ENCODE data around the gene TFE3.

The TFE3 gene

GRCh38 chrX:49060914-49061313 is 17.8 kb upstream of the TFE3 start:
- DNase-seq (ENCODE audit: low spot score) = no peak
- TF ChIP-seq, protein P1, sequence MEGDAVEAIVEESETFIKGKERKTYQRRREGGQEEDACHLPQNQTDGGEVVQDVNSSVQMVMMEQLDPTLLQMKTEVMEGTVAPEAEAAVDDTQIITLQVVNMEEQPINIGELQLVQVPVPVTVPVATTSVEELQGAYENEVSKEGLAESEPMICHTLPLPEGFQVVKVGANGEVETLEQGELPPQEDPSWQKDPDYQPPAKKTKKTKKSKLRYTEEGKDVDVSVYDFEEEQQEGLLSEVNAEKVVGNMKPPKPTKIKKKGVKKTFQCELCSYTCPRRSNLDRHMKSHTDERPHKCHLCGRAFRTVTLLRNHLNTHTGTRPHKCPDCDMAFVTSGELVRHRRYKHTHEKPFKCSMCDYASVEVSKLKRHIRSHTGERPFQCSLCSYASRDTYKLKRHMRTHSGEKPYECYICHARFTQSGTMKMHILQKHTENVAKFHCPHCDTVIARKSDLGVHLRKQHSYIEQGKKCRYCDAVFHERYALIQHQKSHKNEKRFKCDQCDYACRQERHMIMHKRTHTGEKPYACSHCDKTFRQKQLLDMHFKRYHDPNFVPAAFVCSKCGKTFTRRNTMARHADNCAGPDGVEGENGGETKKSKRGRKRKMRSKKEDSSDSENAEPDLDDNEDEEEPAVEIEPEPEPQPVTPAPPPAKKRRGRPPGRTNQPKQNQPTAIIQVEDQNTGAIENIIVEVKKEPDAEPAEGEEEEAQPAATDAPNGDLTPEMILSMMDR (IDR thresholded peaks at IDR 0.05; ENCODE audit: extremely low read depth, missing control alignments) = no peak

GRCh38 chrX:49059681-49060085 is 16.5 kb upstream of the TFE3 start:
- TF ChIP-seq, protein P1 (IDR thresholded peaks at IDR 0.05; ENCODE audit: extremely low read depth, missing control alignments) = no peak
- no peak for DNase-seq (ENCODE audit: low spot score)

- TF ChIP-seq, protein P1 (IDR thresholded peaks at IDR 0.05; ENCODE audit: extremely low read depth, missing control alignments) = no peak
- DNase-seq (ENCODE audit: low spot score) = no peak
These were observed 16.0 kb upstream of the TFE3 start for GRCh38 chrX:49059201-49059600.

GRCh38 chrX:49058794-49059193 is 15.6 kb upstream of the TFE3 start, which contains the start of gene CCDC120:
CCDC120 (plus strand) TSS chrX:49058999; CDS start chrX:49062042, 3,043 bp downstream.
- TF ChIP-seq, protein P1 (IDR thresholded peaks at IDR 0.05; ENCODE audit: extremely low read depth, missing control alignments) = no peak
- DNase-seq (ENCODE audit: low spot score) = no peak

DNA sequence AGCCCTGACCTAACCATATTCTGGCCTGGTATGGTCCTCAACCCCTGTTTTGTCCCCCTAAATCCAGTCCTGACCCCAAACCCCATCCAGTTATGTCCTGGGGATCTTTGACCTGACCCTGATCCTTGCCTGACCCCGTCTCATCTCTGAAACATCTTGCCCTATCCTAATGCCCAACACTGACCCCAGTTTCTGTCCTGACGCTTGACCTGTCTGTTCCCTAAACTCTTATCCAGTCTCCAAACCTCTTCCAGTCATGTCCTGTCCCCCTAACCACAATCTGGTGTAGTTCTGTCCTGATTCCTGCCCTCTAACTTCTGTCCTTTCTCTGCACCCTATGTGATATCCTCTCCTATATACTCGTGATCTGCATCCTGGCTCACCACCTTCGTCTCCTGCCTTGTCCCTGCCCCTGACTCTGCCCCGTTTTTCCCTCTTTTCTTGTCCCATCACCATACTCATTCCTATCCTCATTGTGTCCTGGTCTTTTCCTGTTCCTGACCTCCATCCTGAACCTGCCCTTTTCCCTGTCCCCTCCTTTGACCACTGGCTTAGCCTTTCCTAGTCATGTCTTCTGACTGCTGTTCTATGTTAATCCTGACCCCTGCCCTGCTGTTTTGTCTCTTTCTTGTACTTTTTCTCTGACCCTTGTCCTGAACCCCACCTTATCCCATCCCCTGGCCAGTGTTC is 11.1 kb upstream of the TFE3 start:
- DNase-seq (ENCODE audit: low spot score) = no peak
- TF ChIP-seq, protein P1 (IDR thresholded peaks at IDR 0.05; ENCODE audit: extremely low read depth, missing control alignments) = no peak

- peak; percentile 74 for DNase-seq (ENCODE audit: low spot score)
- TF ChIP-seq, protein P1 (IDR thresholded peaks at IDR 0.05; ENCODE audit: extremely low read depth, missing control alignments) = no peak
These were observed 10.3 kb upstream of the TFE3 start for GRCh38 chrX:49053223-49054072.

- DNase-seq (ENCODE audit: low spot score) = no peak
- TF ChIP-seq, protein P1 (IDR thresholded peaks at IDR 0.05; ENCODE audit: extremely low read depth, missing control alignments) = no peak
These were observed 777 bp upstream of the TFE3 start for GRCh38 chrX:49043987-49044281.
